Keratinocyte (primary cell): ENCODE measurements around the gene HNRNPH3. TPM values are rescaled to one million over a fixed set of nuclear protein-coding genes. Genes with fewer than 3 reads are reported as not detected.
A peak's percentile ranks its signal among the peaks of the same experiment; 100 is the strongest.

ENCODE experiments used
- DNase-seq: peaks from one replicate; pipeline ENCODE4 v3.0.0-alpha.2; 2011; ENCODE audit warnings: low read depth, missing footprints, low spot score
- FAIRE-seq: peaks from 2 replicates; lab custom pipeline; 2011; peaks lifted over from hg19 to GRCh38; lab: Jason Lieb, UNC
- H2AFZ ChIP-seq: 2 replicates; pipeline ENCODE4 v1.6.0; 2012; ENCODE audit warnings: low read length, control low read depth, inconsistent platforms; ENCODE audit not compliant: control insufficient read depth
- H3K27ac ChIP-seq: 2 replicates; pipeline ENCODE4 v1.5.1; 2011; ENCODE audit warnings: low read length; ENCODE audit not compliant: control insufficient read depth, insufficient read depth
- H3K27me3 ChIP-seq: 3 replicates; pipeline ENCODE4 v1.6.0; 2011; ENCODE audit warnings: low read length; ENCODE audit not compliant: control insufficient read depth, insufficient read depth; ENCODE audit errors: extremely low read depth
- H3K36me3 ChIP-seq, 2 experiments: 2 replicates in 1 of 2; 3 replicates in 1 of 2; pipeline ENCODE4 v1.5.1; 2011; ENCODE audit warnings: low read length in 2 of 2, mild to moderate bottlenecking in 1 of 2; ENCODE audit not compliant: control insufficient read depth in 2 of 2, insufficient read depth in 2 of 2; ENCODE audit errors: extremely low read depth in 1 of 2
- H3K4me1 ChIP-seq: 3 replicates; pipeline ENCODE4 v1.5.1; 2011; ENCODE audit warnings: low read length; ENCODE audit not compliant: control insufficient read depth, insufficient read depth; ENCODE audit errors: extremely low read depth
- H3K4me2 ChIP-seq: 3 replicates; pipeline ENCODE4 v1.6.0; 2011; ENCODE audit warnings: low read depth, low read length; ENCODE audit not compliant: control insufficient read depth, insufficient read depth; ENCODE audit errors: extremely low read depth
- H3K4me3 ChIP-seq, 3 experiments: fragments of 200-600 bp in 1 of 3; sonication (generic) in 1 of 3; 2 replicates in 2 of 3; 3 replicates in 1 of 3; pipeline ENCODE4 v1.5.1; 2011 to 2016; ENCODE audit warnings: low read length in 3 of 3, mild to moderate bottlenecking in 3 of 3, control low read depth in 2 of 3, inconsistent platforms in 1 of 3, low read depth in 1 of 3, mixed read lengths in 1 of 3, mixed run types in 1 of 3, moderate library complexity in 1 of 3; ENCODE audit not compliant: control insufficient read depth in 2 of 3, insufficient read depth in 2 of 3; ENCODE audit errors: extremely low read depth in 1 of 3
- H3K79me2 ChIP-seq: 2 replicates; pipeline ENCODE4 v1.6.0; 2012; ENCODE audit warnings: low read length; ENCODE audit not compliant: control insufficient read depth, insufficient read depth
- H3K9ac ChIP-seq: 3 replicates; pipeline ENCODE4 v1.6.0; 2011; ENCODE audit warnings: low read length; ENCODE audit not compliant: control insufficient read depth, insufficient read depth; ENCODE audit errors: extremely low read depth
- H3K9me1 ChIP-seq: 3 replicates; pipeline ENCODE4 v1.6.0; 2011; ENCODE audit warnings: low read length; ENCODE audit not compliant: control insufficient read depth, insufficient read depth; ENCODE audit errors: extremely low read depth
- H3K9me3 ChIP-seq: 2 replicates; pipeline ENCODE4 v1.5.1; 2012; ENCODE audit warnings: low read depth, low read length; ENCODE audit not compliant: control insufficient read depth
- H4K20me1 ChIP-seq: 3 replicates; pipeline ENCODE4 v1.6.0; 2011; ENCODE audit warnings: low read length; ENCODE audit not compliant: control insufficient read depth, insufficient read depth; ENCODE audit errors: extremely low read depth
- CTCF ChIP-seq, 3 experiments: IDR thresholded peaks in 1 of 3; conservative IDR thresholded peaks in 1 of 3; optimal IDR thresholded peaks in 1 of 3; 2 replicates in 2 of 3; 3 replicates in 1 of 3; pipeline versions ENCODE3 to v1.5.1; 2011; ENCODE audit warnings: low read length in 3 of 3, mild to moderate bottlenecking in 3 of 3, moderate library complexity in 2 of 3, control low read depth in 1 of 3, inconsistent platforms in 1 of 3; ENCODE audit not compliant: insufficient read depth in 2 of 3; ENCODE audit errors: extremely low read depth in 1 of 3
- EZH2 ChIP-seq: IDR thresholded peaks from one replicate; pipeline ENCODE4 v1.6.1; 2012; ENCODE audit warnings: inconsistent platforms, mild to moderate bottlenecking, low read length, moderate library complexity
- dilution Hi-C: fragments of 300-500 bp; cut with MboI; formaldehyde crosslinking; loops from one replicate; pipeline ENCODE4 v1.7.0; 2020; ENCODE audit warnings: low sequenced_read_pairs; ENCODE audit not compliant: extremely low pct_ligation_motif_present
- polyA minus RNA-seq, 3 experiments: library from RNA; depleted of rRNA, polyadenylated mRNA; stranded (reverse); fragments of >200 nt; gene quantifications; 1 replicate in 1 of 3; 2 replicates in 1 of 3; 3 replicates in 1 of 3; pipeline ENCODE4 v1.2.3, GENCODE V29; 2011
- polyA plus RNA-seq, 5 experiments: library from polyadenylated mRNA; depleted of rRNA in 3 of 5; stranded (reverse) in 3 of 5; stranded (forward) in 1 of 5; unstranded in 1 of 5; fragments of >200 nt; gene quantifications; 1 replicate in 1 of 5; 2 replicates in 3 of 5; 3 replicates in 1 of 5; pipeline versions ENCODE4 v1.2.1 to v1.2.3, GENCODE V29; 2011 to 2012; ENCODE audit warnings: missing spikeins in 2 of 5, low read depth in 1 of 5, low replicate concordance in 1 of 5

HNRNPH3 gene
- polyA plus RNA-seq, result 35.8 to 108 TPM (median 45.7 TPM) in 3 replicates
- polyA plus RNA-seq (2011; ENCODE audit: low read depth), result 225 TPM
- 52.7 and 60.4 TPM in 2 replicates for polyA plus RNA-seq (2011; cell fraction: cytosol; rRNA removed)
- polyA plus RNA-seq (2011; cell fraction: nucleus; rRNA removed), result 43.2 and 82.8 TPM in 2 replicates
- polyA plus RNA-seq (2012; ENCODE audit: low replicate concordance), result 177 and 198 TPM in 2 replicates
- polyA minus RNA-seq, result 12.2 to 66.1 TPM (median 18.4 TPM) in 3 replicates
- 16.3 TPM for polyA minus RNA-seq (2011; cell fraction: cytosol; rRNA and poly(A)+ RNA removed)
- polyA minus RNA-seq (2011; cell fraction: nucleus; rRNA and poly(A)+ RNA removed), result 13.1 and 17.5 TPM in 2 replicates

GRCh38 chr10:68331455-68332258 lies at the start of gene HNRNPH3:
Gene HNRNPH3 (plus strand): TSS chr10:68332064. CDS start chr10:68337222, 5,158 bp downstream.
- FAIRE-seq, result peak; percentile 49
- Histone ChIP-seq H3K79me2 (peaks cover 48% of the 10 kb centered on the region), H2AFZ (peak within 1 kb of the TSS; percentile 93), H3K27me3 (no peaks in the 10 kb centered on the region), H3K36me3 (peaks cover 0 to 9% of the 10 kb centered on the region in 2 experiments), H3K4me2 (peak within 1 kb of the TSS; percentile 99), H3K27ac (peak within 1 kb of the TSS; percentile 98), H3K4me3 (peak within 1 kb of the TSS; percentile 67 to 91 (median 86)), H4K20me1 (peaks cover 32% of the 10 kb centered on the region), H3K9me3 (no peaks in the 10 kb centered on the region), H3K9ac (peak within 1 kb of the TSS; percentile 99), H3K4me1 (peaks cover 48% of the 10 kb centered on the region), H3K9me1 (peaks cover 4% of the 10 kb centered on the region)
- dilution Hi-C loops, result no loop called here
- DNase-seq, result peak; percentile 90
- TF ChIP-seq EZH2, result no peak
- no peak for TF ChIP-seq CTCF (optimal IDR thresholded peaks at IDR 0.05 in 1 of 3, IDR thresholded peaks at IDR 0.05 in 1 of 3, conservative IDR thresholded peaks at IDR 0.05 in 1 of 3; ENCODE audit: extremely low read depth in 1 of 3, insufficient read depth in 2 of 3, low read length in 3 of 3)

GRCh38 chr10:68284062-68285001 lies 47.5 kb upstream of the HNRNPH3 start:
- no peaks in the 10 kb centered on the region for H3K4me1 ChIP-seq
- TF ChIP-seq EZH2 (no peak), CTCF (optimal IDR thresholded peaks at IDR 0.05 in 1 of 3, IDR thresholded peaks at IDR 0.05 in 1 of 3, conservative IDR thresholded peaks at IDR 0.05 in 1 of 3; ENCODE audit: extremely low read depth in 1 of 3, insufficient read depth in 2 of 3, low read length in 3 of 3) (no peak)
- no peak overlapping the region for H3K4me2 ChIP-seq
- no peaks in the 10 kb centered on the region for H3K27me3 ChIP-seq
- H3K79me2 ChIP-seq, result no peaks in the 10 kb centered on the region
- H3K9ac ChIP-seq, result no peak overlapping the region
- no peaks in the 10 kb centered on the region for H4K20me1 ChIP-seq
- H3K27ac ChIP-seq, result no peak overlapping the region
- H2AFZ ChIP-seq, result no peak overlapping the region
- peaks cover 0 to 2% of the 10 kb centered on the region in 2 experiments for H3K36me3 ChIP-seq
- no peaks in the 10 kb centered on the region for H3K9me1 ChIP-seq
- H3K4me3 ChIP-seq, result no peak overlapping the region
- DNase-seq, result no peak
- no peak for FAIRE-seq
- no peaks in the 10 kb centered on the region for H3K9me3 ChIP-seq
- dilution Hi-C loops, result no loop called here
